HepG2 (cell line): ENCODE results near the gene PHLDB1. TPM values are rescaled to one million over a fixed set of nuclear protein-coding genes. Genes with fewer than 3 reads are reported as not detected.

Experiments used
- AFF4 ChIP-seq: sonication (generic); formaldehyde crosslinking; IDR thresholded peaks from 2 replicates; pipeline ENCODE4 v1.4.0; 2020; ENCODE audit warnings: missing genetic modification reagents
- DBP ChIP-seq: sonication (generic); formaldehyde crosslinking; IDR thresholded peaks from 2 replicates; pipeline ENCODE4 v1.4.0; 2020; ENCODE audit warnings: missing genetic modification reagents; ENCODE audit errors: not compliant biosample characterization
- ISX ChIP-seq: sonication (generic); formaldehyde crosslinking; conservative IDR thresholded peaks from 2 replicates; pipeline ENCODE4 v1.5.0; 2020; ENCODE audit warnings: missing genetic modification reagents
- KLF11 ChIP-seq: IDR thresholded peaks from 2 replicates; pipeline ENCODE4 v1.6.1; 2016; ENCODE audit warnings: missing compliant biosample characterization
- MTA3 ChIP-seq: sonication (generic); formaldehyde crosslinking; IDR thresholded peaks from 2 replicates; pipeline ENCODE4 v1.4.0; 2020; ENCODE audit warnings: missing genetic modification reagents
- ONECUT2 ChIP-seq: sonication (generic); formaldehyde crosslinking; IDR thresholded peaks from 2 replicates; pipeline ENCODE4 v1.4.0; 2020; ENCODE audit warnings: missing genetic modification reagents
- PLRG1 ChIP-seq: fragments of 450-650 bp; conservative IDR thresholded peaks from 2 replicates; pipeline ENCODE4 v1.6.1; 2016
- POGZ ChIP-seq: sonication (generic); formaldehyde crosslinking; IDR thresholded peaks from 2 replicates; pipeline ENCODE4 v1.4.0; 2020; ENCODE audit warnings: mild to moderate bottlenecking, missing genetic modification reagents
- SNAPC5 ChIP-seq: sonication (generic); formaldehyde crosslinking; IDR thresholded peaks from 2 replicates; pipeline ENCODE4 v1.8.1; 2023; ENCODE audit warnings: mild to moderate bottlenecking, missing genetic modification reagents, borderline replicate concordance
- TP53 ChIP-seq: sonication (generic); formaldehyde crosslinking; conservative IDR thresholded peaks from 2 replicates; pipeline ENCODE4 v1.4.0; 2020; ENCODE audit warnings: missing genetic modification reagents
- ZBTB33 ChIP-seq: sonication (generic); formaldehyde crosslinking; IDR thresholded peaks from 2 replicates; pipeline ENCODE4 v1.4.0; 2020; ENCODE audit warnings: missing genetic modification reagents
- ZBTB42 ChIP-seq: sonication (generic); formaldehyde crosslinking; IDR thresholded peaks from 2 replicates; pipeline ENCODE4 v1.5.0; 2020; ENCODE audit warnings: mild to moderate bottlenecking, missing genetic modification reagents
- ZBTB8A ChIP-seq: sonication (generic); formaldehyde crosslinking; IDR thresholded peaks from 2 replicates; pipeline ENCODE4 v1.4.0; 2020; ENCODE audit warnings: mild to moderate bottlenecking, low read depth, missing genetic modification reagents, borderline replicate concordance
- ZFP91 ChIP-seq: sonication (generic); formaldehyde crosslinking; IDR thresholded peaks from 2 replicates; pipeline ENCODE4 v1.9.0; 2022; ENCODE audit warnings: missing genetic modification reagents, mild to moderate bottlenecking, borderline replicate concordance
- ZMYM4 ChIP-seq: sonication (generic); formaldehyde crosslinking; IDR thresholded peaks from 2 replicates; pipeline ENCODE4 v1.8.1; 2023; ENCODE audit warnings: mild to moderate bottlenecking, missing genetic modification reagents
- ZNF138 ChIP-seq: sonication (generic); formaldehyde crosslinking; IDR thresholded peaks from 2 replicates; pipeline ENCODE4 v1.5.0; 2020; ENCODE audit warnings: mild to moderate bottlenecking, low read depth, missing genetic modification reagents
- ZNF30 ChIP-seq: sonication (generic); formaldehyde crosslinking; IDR thresholded peaks from 2 replicates; pipeline ENCODE4 v1.5.0; 2020; ENCODE audit warnings: mild to moderate bottlenecking, missing genetic modification reagents
- ZNF329 ChIP-seq: sonication (generic); formaldehyde crosslinking; IDR thresholded peaks from 2 replicates; pipeline ENCODE4 v1.9.0; 2021; ENCODE audit warnings: low read depth, mild to moderate bottlenecking, missing genetic modification reagents
- ZNF605 ChIP-seq: sonication (generic); formaldehyde crosslinking; IDR thresholded peaks from 2 replicates; pipeline ENCODE4 v1.8.0; 2022; ENCODE audit warnings: mild to moderate bottlenecking, missing genetic modification reagents
- ZNF775 ChIP-seq: sonication (generic); formaldehyde crosslinking; IDR thresholded peaks from 2 replicates; pipeline ENCODE4 v1.4.0; 2020; ENCODE audit warnings: missing genetic modification reagents, mild to moderate bottlenecking, moderate library complexity, borderline replicate concordance
- polyA plus RNA-seq, 8 experiments: library from polyadenylated mRNA; depleted of rRNA in 3 of 8; stranded (reverse) in 7 of 8; unstranded in 1 of 8; fragments of >200 nt; fragmentation: Illumina TruSeq in 4 of 8; extraction: Trizol in 4 of 8; gene quantifications; 2 replicates each; pipeline versions ENCODE4 v1.2.1 to v1.2.3, GENCODE V29; 2011 to 2016; ENCODE audit warnings: low read depth in 4 of 8, missing spikeins in 1 of 8, mixed read lengths in 1 of 8; ENCODE audit not compliant: insufficient read depth in 1 of 8
- total RNA-seq, 5 experiments: library from RNA; depleted of rRNA; stranded (reverse); fragments of >200 nt; fragmentation: Illumina TruSeq; extraction: Trizol; gene quantifications; 2 replicates each; pipeline ENCODE4 v1.2.3, GENCODE V29; 2016; ENCODE audit warnings: low read depth in 1 of 5

Gene PHLDB1
- total and polyA plus RNA-seq, 2 of the 13 experiments (the other 11 are each of a cell fraction or from before 2014, with no cell fraction given) = 13.8 to 14.2 TPM

GRCh38 chr11:118688851-118689502 is 81.6 kb downstream of the PHLDB1 start (continued):
- TF ChIP-seq AFF4 (CRISPR knock-in tag) (no peak), ISX (no peak), ZNF605 (0 out of 2 replicates have a peak, but pooled peaks have one; percentile 1), ZNF138 (CRISPR knock-in tag) (no peak), ZNF329 (CRISPR knock-in tag) (no peak), SNAPC5 (CRISPR knock-in tag) (no peak), DBP (no peak), TP53 (CRISPR knock-in tag) (no peak), ZNF30 (CRISPR knock-in tag) (no peak), ZBTB8A (CRISPR knock-in tag) (no peak), ONECUT2 (CRISPR knock-in tag) (no peak), PLRG1 (no peak), ZFP91 (CRISPR knock-in tag) (peak; percentile 39; the same call in 1 of the 2 replicates), ZBTB33 (peak; percentile 79), KLF11 (CRISPR knock-in tag) (no peak), MTA3 (CRISPR knock-in tag) (no peak), POGZ (0 out of 2 replicates have a peak, but pooled peaks have one; percentile 30), ZMYM4 (CRISPR knock-in tag) (peak; percentile 15; the same call in 1 of the 2 replicates), ZNF775 (CRISPR knock-in tag) (no peak), ZBTB42 (CRISPR knock-in tag) (no peak)
